Measurements from ENCODE around the gene ULK2.

Gene ULK2

GRCh38 chr17:19812407-19812806, 55.3 kb downstream of the ULK2 start:
- H3K4me3 ChIP-seq (replicated peaks in 1 of 2; ENCODE audit: low read depth in 2 of 2, low read length in 2 of 2) = no peak overlapping the region
- TF ChIP-seq CTCF (IDR thresholded peaks at IDR 0.05; ENCODE audit: low read depth, low read length) = peak; percentile 28
- DNase-seq (ENCODE audit: low read depth in 2 of 2) = peak; percentile 9 to 12

GRCh38 chr17:19805006-19805405, 62.7 kb downstream of the ULK2 start:
- no peak for TF ChIP-seq CTCF (IDR thresholded peaks at IDR 0.05; ENCODE audit: low read depth, low read length)
- no peak overlapping the region for H3K4me3 ChIP-seq (replicated peaks in 1 of 2; ENCODE audit: low read depth in 2 of 2, low read length in 2 of 2)
- DNase-seq (ENCODE audit: low read depth in 2 of 2) = peak in 1 of 2 donors; percentile 3

DNA sequence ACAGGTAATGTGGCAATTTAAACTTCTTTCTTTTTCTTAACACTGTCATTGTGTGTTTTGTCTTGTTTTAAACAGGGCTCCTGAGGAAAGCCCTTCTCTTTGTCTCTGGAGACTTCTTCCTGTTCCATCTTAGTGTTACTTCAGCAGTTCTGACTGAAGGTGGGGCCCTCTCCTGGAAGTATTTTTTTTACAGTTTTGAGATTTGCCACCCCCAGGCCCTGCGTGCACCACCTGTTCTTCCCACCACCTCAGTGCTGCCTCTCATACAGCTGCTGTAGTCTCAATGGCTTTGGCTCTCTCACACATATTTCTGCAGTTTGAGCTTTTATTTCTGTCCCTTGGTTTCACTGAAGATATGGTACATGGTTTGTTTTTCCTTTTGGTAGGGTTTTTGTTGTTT, 67.2 kb downstream of the ULK2 start:
- no peak for TF ChIP-seq CTCF (IDR thresholded peaks at IDR 0.05; ENCODE audit: low read depth, low read length)
- DNase-seq (ENCODE audit: low read depth in 2 of 2) = no peak
- no peak overlapping the region for H3K4me3 ChIP-seq (replicated peaks in 1 of 2; ENCODE audit: low read depth in 2 of 2, low read length in 2 of 2)

GRCh38 chr17:19799796-19800195, 67.9 kb downstream of the ULK2 start:
- DNase-seq (ENCODE audit: low read depth in 2 of 2) = no peak
- no peak overlapping the region for H3K4me3 ChIP-seq (replicated peaks in 1 of 2; ENCODE audit: low read depth in 2 of 2, low read length in 2 of 2)
- TF ChIP-seq CTCF (IDR thresholded peaks at IDR 0.05; ENCODE audit: low read depth, low read length) = no peak

DNA sequence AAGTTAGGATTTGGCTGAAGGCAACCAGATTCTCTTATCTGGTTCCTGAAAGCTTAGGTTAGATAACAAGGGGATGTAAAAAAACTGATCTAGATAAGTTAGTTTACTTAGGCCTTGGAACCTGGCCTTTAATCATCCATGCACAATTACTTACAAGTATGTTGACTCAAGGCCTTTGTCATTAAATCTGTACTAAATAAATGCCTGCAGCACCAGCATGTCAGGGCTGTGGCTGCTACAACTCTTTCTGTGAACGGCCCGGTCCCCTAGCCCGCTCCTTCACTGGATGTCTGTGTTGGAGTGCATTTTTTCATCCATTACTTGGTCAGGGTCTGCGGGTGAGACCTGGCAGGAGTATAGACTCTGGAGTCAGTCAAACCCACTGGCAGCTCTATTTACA, 71.3 kb downstream of the ULK2 start:
- TF ChIP-seq CTCF (IDR thresholded peaks at IDR 0.05; ENCODE audit: low read depth, low read length) = no peak
- DNase-seq (ENCODE audit: low read depth in 2 of 2) = no peak
- H3K4me3 ChIP-seq (replicated peaks in 1 of 2; ENCODE audit: low read depth in 2 of 2, low read length in 2 of 2) = no peak overlapping the region

GRCh38 chr17:19791918-19792550, 75.7 kb downstream of the ULK2 start:
- TF ChIP-seq CTCF (IDR thresholded peaks at IDR 0.05; ENCODE audit: low read depth, low read length) = no peak
- H3K4me3 ChIP-seq (replicated peaks in 1 of 2; ENCODE audit: low read depth in 2 of 2, low read length in 2 of 2) = no peak overlapping the region
- DNase-seq (ENCODE audit: low read depth in 2 of 2) = no peak

Measured in cardiac fibroblast (primary cell).